GM12878 (cell line): ENCODE measurements around the gene ARID3B. TPM values are rescaled to one million over a fixed set of nuclear protein-coding genes. Genes with fewer than 3 reads are reported as not detected.
A peak's percentile ranks its signal among the peaks of the same experiment; 100 is the strongest.

ENCODE experiments used
- ATAC-seq: fragments of 200-7000 bp; cut with Tn5 transposase; 3 replicates; pipeline ENCODE4 v1.9.1; 2020; ENCODE audit warnings: mild to moderate bottlenecking, moderate library complexity
- BruUV-seq: library from RNA; stranded (reverse); fragments of 400-500 nt; replicated peaks from 2 replicates; lab custom pipeline; 2021; lab: Mats Ljungman, UMichigan
- CTCF ChIA-PET: fragments of 300-600 bp; sonication (Branson Sonifier 250); formaldehyde crosslinking; extraction: SDS; loops from one replicate; lab custom pipeline; 2021; ENCODE audit warnings: inconsistent platforms; lab: Yijun Ruan, JAX
- POLR2A ChIA-PET: fragments of 350-600 bp; formaldehyde crosslinking; extraction: SDS; loops from one replicate; lab custom pipeline; 2021; ENCODE audit warnings: inconsistent platforms; lab: Charles Lee
- RAD21 ChIA-PET: fragments of 300-600 bp; sonication (Branson Sonifier 250); formaldehyde crosslinking; loops from one replicate; lab custom pipeline; 2023; ENCODE audit warnings: antibody characterized with exemption; ENCODE audit not compliant: unreplicated experiment; lab: Charles Lee
- SMC1A ChIA-PET: fragments of 300-600 bp; sonication (Branson Sonifier 250); formaldehyde crosslinking; loops from one replicate; lab custom pipeline; 2023; ENCODE audit not compliant: unreplicated experiment, uncharacterized antibody; lab: Charles Lee
- DNase-seq: peaks from one replicate; pipeline ENCODE4 v3.0.0-alpha.2; 2011; ENCODE audit warnings: low read depth, low spot score
- FAIRE-seq: peaks from 3 replicates; lab custom pipeline; 2011; peaks lifted over from hg19 to GRCh38; lab: Jason Lieb, UNC
- H2AFZ ChIP-seq: 2 replicates; pipeline ENCODE4 v1.6.0; 2011; ENCODE audit warnings: low read depth, low read length, control low read depth; ENCODE audit not compliant: control insufficient read depth
- H3K27ac ChIP-seq: 2 replicates; pipeline ENCODE4 v1.5.1; 2011; ENCODE audit warnings: control low read depth; ENCODE audit not compliant: control insufficient read depth, insufficient read depth
- H3K27me3 ChIP-seq, 2 experiments: replicated peaks in 1 of 2; 2 replicates each; pipeline versions ENCODE4 v1.6.0 to v1.6.1; 2011; ENCODE audit warnings: low read length in 1 of 2; ENCODE audit not compliant: control insufficient read depth in 2 of 2, insufficient read depth in 2 of 2
- H3K36me3 ChIP-seq, 2 experiments: 2 replicates each; pipeline ENCODE4 v1.5.1; 2011; ENCODE audit warnings: low read length in 1 of 2; ENCODE audit not compliant: control insufficient read depth in 2 of 2, insufficient read depth in 2 of 2
- H3K4me1 ChIP-seq: 2 replicates; pipeline ENCODE4 v1.6.1; 2011; ENCODE audit warnings: mild to moderate bottlenecking, low read length, moderate library complexity, mixed read lengths; ENCODE audit not compliant: control insufficient read depth, insufficient read depth
- H3K4me2 ChIP-seq: 2 replicates; pipeline ENCODE4 v1.6.0; 2011; ENCODE audit warnings: control low read depth; ENCODE audit not compliant: control insufficient read depth, insufficient read depth
- H3K4me3 ChIP-seq: fragments of 200-600 bp; sonication (generic); 2 replicates; pipeline ENCODE4 v1.5.1; 2016
- H3K79me2 ChIP-seq: 2 replicates; pipeline ENCODE4 v1.6.0; 2011; ENCODE audit warnings: low read length; ENCODE audit not compliant: control insufficient read depth, insufficient read depth
- H3K9ac ChIP-seq: 2 replicates; pipeline ENCODE4 v1.8.0; 2011; ENCODE audit warnings: low read length, control low read depth, mixed read lengths; ENCODE audit not compliant: control insufficient read depth, insufficient read depth
- H3K9me3 ChIP-seq: replicated peaks from 3 replicates; pipeline ENCODE4 v1.5.1; 2011; ENCODE audit warnings: mild to moderate bottlenecking, low read length; ENCODE audit not compliant: control insufficient read depth, insufficient read depth
- H4K20me1 ChIP-seq: 2 replicates; pipeline ENCODE4 v1.6.0; 2011; ENCODE audit not compliant: control insufficient read depth, insufficient read depth
- BRCA1 ChIP-seq: IDR thresholded peaks from 2 replicates; pipeline ENCODE4 v1.6.1; 2011; ENCODE audit warnings: low read depth, low read length, improper control_type of control experiment
- DPF2 ChIP-seq: fragments of 450-650 bp; IDR thresholded peaks from 2 replicates; pipeline ENCODE4 v1.6.1; 2017; ENCODE audit warnings: mild to moderate bottlenecking
- EP300 ChIP-seq, 2 experiments: fragments of 150-350 bp in 1 of 2; IDR thresholded peaks; 2 replicates each; pipeline ENCODE4 v1.6.1; 2011 to 2012; ENCODE audit warnings: low read depth in 2 of 2, low read length in 2 of 2, borderline replicate concordance in 1 of 2, improper control_type of control experiment in 1 of 2, inconsistent platforms in 1 of 2; ENCODE audit not compliant: control insufficient read depth in 1 of 2
- HDAC2 ChIP-seq: fragments of 200-600 bp; sonication (generic); IDR thresholded peaks from 2 replicates; pipeline ENCODE4 v1.6.1; 2017
- PBX3 ChIP-seq: IDR thresholded peaks from 2 replicates; pipeline ENCODE4 v1.6.1; 2011; ENCODE audit warnings: mild to moderate bottlenecking, low read depth, low read length, moderate library complexity; ENCODE audit not compliant: insufficient replicate concordance
- POLR2AphosphoS5 ChIP-seq: IDR thresholded peaks from 2 replicates; pipeline ENCODE4 v1.6.1; 2011; ENCODE audit warnings: mild to moderate bottlenecking, low read length, inconsistent platforms
- RELA ChIP-seq: fragments of 450-650 bp; IDR thresholded peaks from 2 replicates; pipeline ENCODE4 v1.8.0; 2014; ENCODE audit warnings: borderline replicate concordance; ENCODE audit not compliant: partially characterized antibody
- SIX5 ChIP-seq: IDR thresholded peaks from 2 replicates; pipeline ENCODE4 v1.6.1; 2011; ENCODE audit warnings: mild to moderate bottlenecking, low read depth, low read length, moderate library complexity; ENCODE audit not compliant: severe bottlenecking
- USF1 ChIP-seq: IDR thresholded peaks from 2 replicates; pipeline ENCODE4 v1.6.1; 2011; ENCODE audit warnings: borderline replicate concordance, low read depth, mild to moderate bottlenecking, moderate library complexity, mixed read lengths, low read length; ENCODE audit not compliant: insufficient read depth; ENCODE audit errors: extremely low read length
- ZBTB11 ChIP-seq: fragments of 450-650 bp; formaldehyde crosslinking; IDR thresholded peaks from 2 replicates; pipeline ENCODE4 v1.5.0; 2022; ENCODE audit warnings: mild to moderate bottlenecking, missing genetic modification characterization
- ZBTB4 ChIP-seq: fragments of 450-650 bp; formaldehyde crosslinking; IDR thresholded peaks from 2 replicates; pipeline ENCODE4 v1.4.0; 2022; ENCODE audit warnings: mild to moderate bottlenecking, moderate library complexity
- ZNF384 ChIP-seq: IDR thresholded peaks from 2 replicates; pipeline ENCODE4 v1.6.1; 2012; ENCODE audit warnings: low read depth, mild to moderate bottlenecking, low read length, improper control_type of control experiment, borderline replicate concordance
- WGBS: methylation state at CpG from one replicate; pipeline ENCODE4 v1.1.6; 2016; ENCODE audit warnings: low lambda C conversion rate; ENCODE audit not compliant: insufficient replicate concordance, insufficient coverage; ENCODE audit errors: missing lambda C conversion rate; 5-methylcytosine and 5-hydroxymethylcytosine counted together
- in situ Hi-C: fragments of 300-500 bp; cut with MboI; formaldehyde crosslinking; loops from 9 replicates; pipeline ENCODE4 v1.14.3; 2018; ENCODE audit warnings: mixed read lengths
- intact Hi-C: fragments of 100-400 bp; cut with micrococcal nuclease; formaldehyde crosslinking; loops from one replicate; pipeline ENCODE4 v1.14.2; 2022; ENCODE audit not compliant: unreplicated experiment
- polyA plus RNA-seq, 11 experiments: library from polyadenylated mRNA; depleted of rRNA in 4 of 11; unstranded in 6 of 11; stranded (reverse) in 5 of 11; fragments of >200 nt; fragmentation: Nextera tagmentation in 4 of 11; fragmentation: Illumina TruSeq in 1 of 11; extraction: Ambion mirVana in 4 of 11; extraction: Trizol in 1 of 11; gene quantifications; 1 replicate in 1 of 11; 2 replicates in 10 of 11; pipeline versions ENCODE4 v1.2.1 to v1.2.3, GENCODE V29; 2011 to 2016; ENCODE audit warnings: inconsistent platforms in 2 of 11, missing spikeins in 2 of 11, low read depth in 1 of 11
- total RNA-seq, 4 experiments: library from RNA; depleted of rRNA in 3 of 4; stranded (reverse); fragments of >200 nt in 3 of 4; fragmentation: Illumina TruSeq in 1 of 4; extraction: Trizol in 1 of 4; gene quantifications; 2 replicates each; pipeline versions ENCODE4 v1.2.1 to v1.2.3, GENCODE V29; 2013 to 2021

ARID3B gene
- total and polyA plus RNA-seq, 10 of the 15 experiments (the other 5 are each of a cell fraction or from before 2014, with no cell fraction given): 1.1 to 33.4 (median 24.0) TPM

- TF ChIP-seq ZBTB4 (CRISPR knock-in tag) (no peak), ZBTB11 (CRISPR knock-in tag) (no peak)
Measured at GRCh38 chr15:74621546-74621920, 80.5 kb downstream of the ARID3B start (continued).

GRCh38 chr15:74621936-74622335 lies 80.9 kb downstream of the ARID3B start:
- RAD21 ChIA-PET: no interaction called here
- H3K9ac ChIP-seq: no peak overlapping the region
- intact Hi-C loops: loop anchor here (2.0 kb wide), 1 partner anchor 247 kb away; no protein-coding TSS in a partner anchor
- BruUV-seq: no TSS peak
- peaks cover 52% of the 10 kb centered on the region for H3K79me2 ChIP-seq
- in situ Hi-C loops: loop anchor here (5.0 kb wide), 1 partner anchor 245 kb away; no protein-coding TSS in a partner anchor
- H3K9me3 ChIP-seq: no peaks in the 10 kb centered on the region
- no peak overlapping the region for H2AFZ ChIP-seq
- H3K4me1 ChIP-seq: peaks cover 32% of the 10 kb centered on the region
- DNase-seq (no peak), FAIRE-seq (no peak), ATAC-seq (no peak)
- H3K27ac ChIP-seq: no peak overlapping the region
- peaks cover 26% of the 10 kb centered on the region for H4K20me1 ChIP-seq
- CTCF ChIA-PET: interaction anchor here (0.8 to 18.5 kb wide), 9 partner anchors 9 to 261 kb away, joined by 3 to 206 read pairs (median 4); no protein-coding TSS in a partner anchor
- 96% methylated on average over 21 of the region's 21 CpGs for WGBS
- POLR2A ChIA-PET: interaction anchor here (0.6 kb wide), 1 partner anchor 64 kb away, joined by 3 read pairs; no protein-coding TSS in a partner anchor
- no peak overlapping the region for H3K4me2 ChIP-seq
- no peak overlapping the region for H3K4me3 ChIP-seq
- peaks cover 69 to 70% of the 10 kb centered on the region in 2 experiments for H3K36me3 ChIP-seq
- H3K27me3 ChIP-seq: no peaks in the 10 kb centered on the region
- SMC1A ChIA-PET: interaction anchor here (0.8 to 2.0 kb wide), 4 partner anchors 10 to 247 kb away, joined by 3 to 6 read pairs (median 4); no protein-coding TSS in a partner anchor
- TF ChIP-seq POLR2AphosphoS5 (no peak), SIX5 (no peak), USF1 (no peak), BRCA1 (no peak), DPF2 (no peak), HDAC2 (no peak), PBX3 (peak; percentile 80), RELA (no peak), ZNF384 (no peak), EP300 (IDR thresholded peaks at IDR 0.05; ENCODE audit: borderline replicate concordance in 1 of 2, control insufficient read depth in 1 of 2, low read depth in 2 of 2, low read length in 2 of 2) (no peak)
